Measurements from ENCODE around the gene CCNC. TPM values are rescaled to one million over a fixed set of nuclear protein-coding genes. Genes with fewer than 3 reads are reported as not detected.
"Not testable (repeated sequence)": the region's sequence is repeated elsewhere in the genome, so short reads cannot be mapped to it uniquely, and the experiment has no call there.

CCNC gene
- total RNA-seq, 2 donors from 2014 or later = 56.3 to 70.5 TPM

- Histone ChIP-seq H3K27ac (no peak overlapping the region), H3K27me3 (peaks cover under 1 to 60% of the 10 kb centered on the region in 2 donors), H3K36me3 (replicated peaks in 1 of 2; ENCODE audit: insufficient read depth in 1 of 2, low read depth in 2 of 2) (no peaks in the 10 kb centered on the region), H3K4me1 (peaks cover 31% of the 10 kb centered on the region), H3K4me3 (no peak overlapping the region), H3K9me3 (no peaks in the 10 kb centered on the region)
- no peak for DNase-seq
- 8 to 13% methylated on average over 51 to 54 of the region's 54 CpGs for WGBS, 2 donors
- TF ChIP-seq POLR2A (IDR thresholded peaks at IDR 0.05) (no peak), CTCF (IDR thresholded peaks at IDR 0.05) (no peak)
- ATAC-seq = no peak
- intact Hi-C loops (cut with DNase I) = no loop called here
Observed at GRCh38 chr6:99602520-99603420, 34.3 kb upstream of the CCNC start.

GRCh38 chr6:99594696-99595095 lies 26.2 kb upstream of the CCNC start:
- 66% methylated on average over 8 of the region's 8 CpGs for WGBS, 2 donors
- Histone ChIP-seq H3K27me3 (peaks cover 0 to 34% of the 10 kb centered on the region in 2 donors), H3K4me1 (peaks cover 10% of the 10 kb centered on the region)
- not testable (repeated sequence) for H3K4me3 ChIP-seq; H3K36me3 ChIP-seq (replicated peaks in 1 of 2; ENCODE audit: insufficient read depth in 1 of 2, low read depth in 2 of 2); DNase-seq; H3K27ac ChIP-seq; H3K9me3 ChIP-seq; ATAC-seq
- intact Hi-C loops (cut with DNase I) = loop anchor here (10.0 kb wide), 1 partner anchor 150 kb away; no protein-coding TSS in a partner anchor

GRCh38 chr6:99592900-99593299 lies 24.4 kb upstream of the CCNC start:
- intact Hi-C loops (cut with DNase I) = loop anchor here (10.0 kb wide), 1 partner anchor 152 kb away; no protein-coding TSS in a partner anchor
- Histone ChIP-seq H3K27ac (no peak overlapping the region), H3K27me3 (peaks cover 0 to 34% of the 10 kb centered on the region in 2 donors), H3K4me3 (no peak overlapping the region), H3K36me3 (replicated peaks in 1 of 2; ENCODE audit: insufficient read depth in 1 of 2, low read depth in 2 of 2) (no peaks in the 10 kb centered on the region), H3K9me3 (no peaks in the 10 kb centered on the region), H3K4me1 (peaks cover 26% of the 10 kb centered on the region)
- DNase-seq (no peak), ATAC-seq (no peak)
- TF ChIP-seq CTCF (IDR thresholded peaks at IDR 0.05) (no peak), POLR2A (IDR thresholded peaks at IDR 0.05) (no peak)
- WGBS, 2 donors = 10 to 29% methylated on average over 1 of the region's 1 CpG

- no peaks in the 10 kb centered on the region for H3K9me3 ChIP-seq
- H3K27me3 ChIP-seq = peaks cover 0 to 34% of the 10 kb centered on the region in 2 donors
- ATAC-seq (no peak), DNase-seq (no peak)
- H3K4me1 ChIP-seq = peaks cover 26% of the 10 kb centered on the region
- WGBS, 2 donors = 25 to 30% methylated on average over 6 of the region's 6 CpGs
- no peak overlapping the region for H3K27ac ChIP-seq
- no peaks in the 10 kb centered on the region for H3K36me3 ChIP-seq (replicated peaks in 1 of 2; ENCODE audit: insufficient read depth in 1 of 2, low read depth in 2 of 2)
- intact Hi-C loops (cut with DNase I) = loop anchor here (10.0 kb wide), 1 partner anchor 153 kb away; no protein-coding TSS in a partner anchor
- H3K4me3 ChIP-seq = no peak overlapping the region
- TF ChIP-seq POLR2A (IDR thresholded peaks at IDR 0.05) = no peak
- no peak for TF ChIP-seq CTCF (IDR thresholded peaks at IDR 0.05)
Observed at GRCh38 chr6:99591673-99592364, 23.4 kb upstream of the CCNC start.
